Liver (tissue), 9 donors: ENCODE results near the gene LBH. TPM values are rescaled to one million over a fixed set of nuclear protein-coding genes. Genes with fewer than 3 reads are reported as not detected.

Experiments used
- DNase-seq: peaks from one replicate; pipeline ENCODE4 v3.0.0-alpha.2; 2017; ENCODE audit warnings: low spot score
- H3K27ac ChIP-seq, 2 donors: one replicate each; pipeline ENCODE4 v1.7.0; 2013; ENCODE audit warnings: inconsistent platforms in 2 of 2, low read length in 2 of 2, control low read depth in 1 of 2, low read depth in 1 of 2, mild to moderate bottlenecking in 1 of 2
- H3K27me3 ChIP-seq, 4 donors: one replicate each; pipeline versions ENCODE4 v1.6.1 to v1.7.0; 2013; ENCODE audit warnings: low read length in 3 of 4, inconsistent platforms in 1 of 4, mild to moderate bottlenecking in 1 of 4, moderate library complexity in 1 of 4; ENCODE audit not compliant: control insufficient read depth in 4 of 4, insufficient read depth in 4 of 4
- H3K36me3 ChIP-seq, 4 donors: one replicate each; pipeline versions ENCODE4 v1.6.1 to v1.7.0; 2013; ENCODE audit warnings: low read length in 3 of 4, mild to moderate bottlenecking in 3 of 4, low read depth in 1 of 4, moderate library complexity in 1 of 4; ENCODE audit not compliant: control insufficient read depth in 4 of 4, insufficient read depth in 3 of 4
- H3K4me1 ChIP-seq, 4 donors: one replicate each; pipeline versions ENCODE4 v1.6.1 to v1.7.0; 2013; ENCODE audit warnings: low read length in 3 of 4, mild to moderate bottlenecking in 3 of 4, moderate library complexity in 1 of 4; ENCODE audit not compliant: control insufficient read depth in 4 of 4, insufficient read depth in 4 of 4
- H3K4me3 ChIP-seq, 3 donors: one replicate each; pipeline versions ENCODE4 v1.6.1 to v1.7.0; 2013; ENCODE audit warnings: low read length in 3 of 3, control low read depth in 1 of 3, low read depth in 1 of 3, mild to moderate bottlenecking in 1 of 3
- H3K9ac ChIP-seq, 2 donors: one replicate each; pipeline ENCODE4 v1.7.0; 2013; ENCODE audit warnings: low read length in 2 of 2, mild to moderate bottlenecking in 2 of 2, moderate library complexity in 2 of 2, control low read depth in 1 of 2, low read depth in 1 of 2
- H3K9me3 ChIP-seq, 4 donors: one replicate each; pipeline versions ENCODE4 v1.6.1 to v1.7.0; 2013; ENCODE audit warnings: low read length in 3 of 4; ENCODE audit not compliant: control insufficient read depth in 4 of 4
- CTCF ChIP-seq: fragments of 150-350 bp; IDR thresholded peaks from 2 replicates; pipeline ENCODE4 v1.5.1; 2017; ENCODE audit warnings: improper control_type of control experiment, low read depth, low read length; ENCODE audit not compliant: missing input control
- EGR1 ChIP-seq, 2 donors: IDR thresholded peaks; 2 replicates each; pipeline ENCODE4 v1.6.1; 2016 to 2018; ENCODE audit warnings: antibody characterized with exemption in 2 of 2, low read depth in 2 of 2
- FOXA1 ChIP-seq: IDR thresholded peaks from 2 replicates; pipeline ENCODE4 v1.6.1; 2016; ENCODE audit warnings: antibody characterized with exemption
- FOXA2 ChIP-seq: IDR thresholded peaks from 2 replicates; pipeline ENCODE4 v1.6.1; 2016; ENCODE audit warnings: antibody characterized with exemption
- GABPA ChIP-seq, 2 donors: IDR thresholded peaks in 1 of 2; conservative IDR thresholded peaks in 1 of 2; 2 replicates each; pipeline ENCODE4 v1.6.1; 2016; ENCODE audit warnings: antibody characterized with exemption in 2 of 2, mild to moderate bottlenecking in 1 of 2, moderate library complexity in 1 of 2
- HNF4A ChIP-seq, 2 donors: conservative IDR thresholded peaks; 2 replicates each; pipeline ENCODE4 v1.6.1; 2016; ENCODE audit warnings: antibody characterized with exemption in 2 of 2, mild to moderate bottlenecking in 2 of 2
- HNF4G ChIP-seq: IDR thresholded peaks from 2 replicates; pipeline ENCODE4 v1.6.1; 2016; ENCODE audit warnings: antibody characterized with exemption
- JUND ChIP-seq, 2 donors: IDR thresholded peaks; 2 replicates each; pipeline ENCODE4 v1.6.1; 2016; ENCODE audit warnings: antibody characterized with exemption in 2 of 2
- MAX ChIP-seq: IDR thresholded peaks from 2 replicates; pipeline ENCODE4 v1.6.1; 2016; ENCODE audit warnings: antibody characterized with exemption
- NR2F2 ChIP-seq: IDR thresholded peaks from 2 replicates; pipeline ENCODE4 v1.6.1; 2016; ENCODE audit warnings: antibody characterized with exemption
- RAD21 ChIP-seq, 2 donors: IDR thresholded peaks; 2 replicates each; pipeline ENCODE4 v1.6.1; 2016; ENCODE audit warnings: antibody characterized with exemption in 2 of 2, mild to moderate bottlenecking in 2 of 2
- REST ChIP-seq: IDR thresholded peaks from 2 replicates; pipeline ENCODE4 v1.6.1; 2016; ENCODE audit warnings: antibody characterized with exemption, mild to moderate bottlenecking
- RXRA ChIP-seq, 2 donors: IDR thresholded peaks; 2 replicates each; pipeline ENCODE4 v1.6.1; 2017 to 2018; ENCODE audit warnings: antibody characterized with exemption in 2 of 2, mild to moderate bottlenecking in 1 of 2
- SP1 ChIP-seq: IDR thresholded peaks from 2 replicates; pipeline ENCODE4 v1.6.1; 2018; ENCODE audit warnings: antibody characterized with exemption, mild to moderate bottlenecking
- TAF1 ChIP-seq: conservative IDR thresholded peaks from 2 replicates; pipeline ENCODE4 v1.6.1; 2016; ENCODE audit warnings: antibody characterized with exemption, mild to moderate bottlenecking
- YY1 ChIP-seq: IDR thresholded peaks from 2 replicates; pipeline ENCODE4 v1.6.1; 2016; ENCODE audit warnings: antibody characterized with exemption, mild to moderate bottlenecking
- WGBS: extraction: QIAGEN DNeasy Blood & Tissue Kit; methylation state at CpG from one replicate; pipeline ENCODE4 v1.1.7; 2013; 5-methylcytosine and 5-hydroxymethylcytosine counted together
- polyA plus RNA-seq, 2 donors: library from polyadenylated mRNA; stranded (reverse) in 1 of 2; unstranded in 1 of 2; fragments of 200-250 nt in 1 of 2; fragments of >200 nt in 1 of 2; fragmentation: Nextera tagmentation in 1 of 2; extraction: Ambion mirVana in 1 of 2; gene quantifications; one replicate each; pipeline versions ENCODE4 v1.2.1 to v1.2.3, GENCODE V29; 2013 to 2015
- total RNA-seq, 2 donors: library from RNA; depleted of rRNA; stranded (reverse); fragments of >200 nt; gene quantifications; one replicate each; pipeline ENCODE4 v1.2.3, GENCODE V29; 2014
- TF ChIP-seq, protein P1 (sequence below): IDR thresholded peaks from 2 replicates; pipeline ENCODE4 v1.6.1; 2016; ENCODE audit warnings: antibody characterized with exemption
- TF ChIP-seq, protein P2 (sequence below): IDR thresholded peaks from 2 replicates; pipeline ENCODE4 v1.6.1; 2016; ENCODE audit warnings: antibody characterized with exemption
- donor health status: healthy.
- donor health status: healthy.
- donor health status: healthy.
- donor health status: healthy.
- donor health status: healthy.

Gene LBH
- total and polyA plus RNA-seq, 4 donors, result 4.1 to 50.8 (median 9.1) TPM

GRCh38 chr2:30280596-30281434, 49.5 kb downstream of the LBH start:
- Histone ChIP-seq H3K4me1 (no peaks in the 10 kb centered on the region), H3K27me3 (peaks cover 0 to 2% (median 0%) of the 10 kb centered on the region in 4 donors), H3K36me3 (no peaks in the 10 kb centered on the region), H3K27ac (no peak overlapping the region), H3K9ac (no peak overlapping the region), H3K4me3 (no peak overlapping the region), H3K9me3 (no peaks in the 10 kb centered on the region)
- 82% methylated on average over 8 of the region's 8 CpGs for WGBS
- DNase-seq, result no peak
- TF ChIP-seq NR2F2 (no peak), YY1 (no peak), MAX (no peak)

- H3K4me3 ChIP-seq, result no peak overlapping the region
- TF ChIP-seq HNF4G (no peak), FOXA2 (no peak), YY1 (no peak), GABPA (IDR thresholded peaks at IDR 0.05 in 1 of 2, conservative IDR thresholded peaks at IDR 0.05 in 1 of 2) (no peak), RXRA (IDR thresholded peaks at IDR 0.05) (no peak), RAD21 (IDR thresholded peaks at IDR 0.05) (no peak), FOXA1 (no peak), NR2F2 (no peak), HNF4A (conservative IDR thresholded peaks at IDR 0.05) (no peak), CTCF (no peak), EGR1 (IDR thresholded peaks at IDR 0.05; ENCODE audit: low read depth in 2 of 2) (no peak), SP1 (no peak), MAX (no peak), TAF1 (no peak), JUND (IDR thresholded peaks at IDR 0.05) (no peak), REST (no peak)
- TF ChIP-seq, protein P1, sequence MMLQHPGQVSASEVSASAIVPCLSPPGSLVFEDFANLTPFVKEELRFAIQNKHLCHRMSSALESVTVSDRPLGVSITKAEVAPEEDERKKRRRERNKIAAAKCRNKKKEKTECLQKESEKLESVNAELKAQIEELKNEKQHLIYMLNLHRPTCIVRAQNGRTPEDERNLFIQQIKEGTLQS, result no peak
- TF ChIP-seq, protein P2, sequence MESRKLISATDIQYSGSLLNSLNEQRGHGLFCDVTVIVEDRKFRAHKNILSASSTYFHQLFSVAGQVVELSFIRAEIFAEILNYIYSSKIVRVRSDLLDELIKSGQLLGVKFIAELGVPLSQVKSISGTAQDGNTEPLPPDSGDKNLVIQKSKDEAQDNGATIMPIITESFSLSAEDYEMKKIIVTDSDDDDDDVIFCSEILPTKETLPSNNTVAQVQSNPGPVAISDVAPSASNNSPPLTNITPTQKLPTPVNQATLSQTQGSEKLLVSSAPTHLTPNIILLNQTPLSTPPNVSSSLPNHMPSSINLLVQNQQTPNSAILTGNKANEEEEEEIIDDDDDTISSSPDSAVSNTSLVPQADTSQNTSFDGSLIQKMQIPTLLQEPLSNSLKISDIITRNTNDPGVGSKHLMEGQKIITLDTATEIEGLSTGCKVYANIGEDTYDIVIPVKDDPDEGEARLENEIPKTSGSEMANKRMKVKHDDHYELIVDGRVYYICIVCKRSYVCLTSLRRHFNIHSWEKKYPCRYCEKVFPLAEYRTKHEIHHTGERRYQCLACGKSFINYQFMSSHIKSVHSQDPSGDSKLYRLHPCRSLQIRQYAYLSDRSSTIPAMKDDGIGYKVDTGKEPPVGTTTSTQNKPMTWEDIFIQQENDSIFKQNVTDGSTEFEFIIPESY, result no peak
- H3K9ac ChIP-seq, result no peak overlapping the region
- H3K36me3 ChIP-seq, result no peaks in the 10 kb centered on the region
- 95% methylated on average over 6 of the region's 6 CpGs for WGBS
- no peaks in the 10 kb centered on the region for H3K9me3 ChIP-seq
- no peak overlapping the region for H3K27ac ChIP-seq
- peaks cover 0 to 2% (median 0%) of the 10 kb centered on the region in 4 donors for H3K27me3 ChIP-seq
- H3K4me1 ChIP-seq, result no peaks in the 10 kb centered on the region
- DNase-seq, result no peak
Observed at GRCh38 chr2:30282081-30282480, 50.7 kb downstream of the LBH start.
